NCI-H446 (cell line): Measurements from ENCODE around the gene BCKDHA.
A peak's percentile ranks its signal among the peaks of the same experiment; 100 is the strongest.
"Not testable (repeated sequence)": the region's sequence is repeated elsewhere in the genome, so short reads cannot be mapped to it uniquely, and the experiment has no call there.

Experiments used
- DNase-seq, 2 experiments: peaks; one replicate each; lab custom pipeline; 2025; lab: John Stamatoyannopoulos, UW

Gene BCKDHA

DNA sequence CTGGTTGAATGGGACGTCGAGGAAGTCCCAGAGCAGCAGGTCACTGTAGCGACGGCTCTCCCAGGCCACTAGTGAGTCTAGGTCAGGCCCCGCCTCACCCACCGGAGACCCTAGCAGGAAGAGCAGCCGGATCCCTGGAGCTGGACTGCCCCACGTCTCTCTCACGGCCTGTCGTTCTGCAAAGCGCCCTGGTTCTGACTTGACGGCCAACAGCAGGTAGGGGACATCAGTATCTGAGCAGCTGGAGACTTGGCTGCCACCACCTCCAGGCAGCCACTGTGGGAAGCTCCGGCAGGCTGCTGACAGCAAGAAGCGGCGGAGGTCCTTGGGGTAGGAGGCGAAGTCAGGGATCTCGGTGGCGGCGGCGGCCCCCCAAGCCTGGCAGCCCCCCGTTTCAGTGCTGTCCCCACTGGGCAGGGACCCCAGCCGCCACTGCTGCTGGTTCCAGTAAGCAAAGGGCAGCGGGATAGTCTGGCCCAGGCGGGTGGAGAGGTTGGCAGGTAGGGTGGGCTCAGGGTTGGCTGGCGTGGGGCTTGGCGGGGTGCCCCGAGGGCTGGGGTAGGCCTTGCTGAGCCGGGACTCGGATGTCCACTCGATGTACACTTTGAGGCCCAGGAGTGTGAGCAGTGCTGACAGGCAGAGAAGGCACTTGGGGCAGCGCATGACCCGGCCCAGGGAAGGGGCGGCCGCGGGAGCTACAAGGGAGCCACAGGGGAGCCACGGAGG is 28.7 kb downstream of the BCKDHA start:
- DNase-seq, result no peak

DNA sequence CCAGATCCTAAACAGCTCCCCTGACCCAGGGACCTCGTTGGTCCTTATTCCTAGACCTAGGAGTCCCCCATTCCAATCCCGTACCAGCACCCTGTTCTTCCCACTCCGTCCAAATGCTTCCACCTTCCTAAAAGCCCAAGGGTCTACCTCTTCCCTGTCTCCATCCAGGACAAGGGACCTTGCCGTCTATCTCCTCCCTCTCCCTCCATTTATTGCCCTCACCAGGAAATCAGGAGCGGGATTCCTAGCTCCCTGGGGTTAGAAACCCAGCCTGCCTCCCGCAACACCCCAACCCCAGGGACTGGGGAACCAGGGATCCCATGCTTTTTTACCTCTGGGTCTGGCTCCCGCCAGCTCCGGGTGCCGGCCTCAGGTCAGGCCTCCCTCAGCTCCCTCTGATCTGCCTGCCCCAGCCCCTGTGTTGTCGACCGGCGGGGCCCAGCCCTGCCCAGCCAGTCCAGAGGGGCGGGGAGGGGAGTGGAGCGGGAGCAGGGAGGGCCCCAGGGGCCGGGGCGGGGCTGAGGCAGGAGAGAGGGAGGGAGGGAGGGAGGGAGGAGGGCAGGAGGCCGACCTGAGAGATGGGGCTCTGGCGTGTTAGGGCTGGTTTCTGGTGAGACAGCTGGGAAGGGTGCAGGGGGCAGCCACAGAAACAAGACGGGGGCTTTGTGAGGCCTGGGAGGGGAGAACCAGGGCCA is 29.5 kb downstream of the BCKDHA start, which contains the start of gene B3GNT8:
Gene B3GNT8, minus strand, starts transcription at position 423 of the 695 bp plus-strand sequence. CDS start 596 bp downstream, outside the sequence.
- DNase-seq, result no peak

DNA sequence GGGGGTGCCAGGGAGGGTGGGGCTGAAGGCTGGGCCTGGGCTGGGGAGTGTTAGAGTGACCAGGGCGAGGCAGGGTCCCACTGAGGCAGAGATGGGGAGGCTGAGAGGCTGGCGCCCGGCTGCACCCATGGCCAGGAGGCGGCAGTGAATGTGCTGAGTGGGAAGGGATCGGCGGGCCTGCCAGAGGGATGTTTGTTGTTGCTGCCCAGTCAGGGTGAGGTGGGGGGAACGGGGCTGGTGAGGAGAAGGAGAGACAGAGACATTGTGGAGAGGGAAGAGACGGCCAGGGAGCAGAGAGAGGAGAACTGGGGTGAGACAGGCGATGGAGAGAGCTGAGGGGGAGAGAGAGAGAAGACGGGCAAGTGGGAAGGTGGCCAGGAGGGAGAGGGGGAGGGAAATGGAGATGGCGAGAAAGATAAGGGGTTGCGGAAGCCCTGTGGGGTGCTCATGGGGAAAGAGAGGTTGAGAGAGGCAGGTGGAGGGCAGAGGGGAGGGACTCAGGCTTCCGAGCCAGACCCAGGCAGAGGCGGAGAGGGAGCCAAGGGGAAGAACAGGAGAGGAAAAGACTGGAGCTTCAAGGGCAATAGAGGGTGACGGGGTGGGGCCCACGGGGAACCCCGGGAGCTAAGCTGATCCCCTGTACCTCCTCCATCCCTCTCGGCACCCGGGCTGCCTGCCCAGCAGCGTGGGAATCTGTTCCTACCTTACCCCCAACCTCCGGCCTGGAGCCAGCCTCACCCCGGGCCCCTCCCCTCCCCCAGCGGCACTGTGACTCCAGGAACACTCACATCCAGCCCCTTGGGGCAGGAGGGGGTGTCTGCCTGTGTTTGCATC is 30.2 kb downstream of the BCKDHA start:
- DNase-seq, result no peak

DNA sequence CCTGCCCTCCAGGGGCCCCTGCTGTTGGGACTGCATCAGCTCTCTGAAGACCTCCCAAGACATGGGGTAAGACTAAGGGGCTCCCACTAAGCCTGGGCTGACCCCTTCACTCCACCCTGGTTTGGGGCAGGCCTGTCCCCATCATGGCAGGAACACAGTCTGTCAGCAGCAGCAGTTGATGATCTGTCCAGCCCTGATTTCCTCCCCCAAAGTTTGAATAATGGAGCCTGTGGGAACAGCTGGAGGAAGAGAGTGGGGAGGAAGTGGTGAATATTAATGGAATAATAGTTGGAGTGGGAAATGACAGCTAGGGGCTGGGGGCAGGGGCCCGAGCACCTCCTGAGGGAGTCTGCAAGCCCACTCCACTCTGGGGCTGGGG is 30.9 kb downstream of the BCKDHA start:
- no peak for DNase-seq

DNA sequence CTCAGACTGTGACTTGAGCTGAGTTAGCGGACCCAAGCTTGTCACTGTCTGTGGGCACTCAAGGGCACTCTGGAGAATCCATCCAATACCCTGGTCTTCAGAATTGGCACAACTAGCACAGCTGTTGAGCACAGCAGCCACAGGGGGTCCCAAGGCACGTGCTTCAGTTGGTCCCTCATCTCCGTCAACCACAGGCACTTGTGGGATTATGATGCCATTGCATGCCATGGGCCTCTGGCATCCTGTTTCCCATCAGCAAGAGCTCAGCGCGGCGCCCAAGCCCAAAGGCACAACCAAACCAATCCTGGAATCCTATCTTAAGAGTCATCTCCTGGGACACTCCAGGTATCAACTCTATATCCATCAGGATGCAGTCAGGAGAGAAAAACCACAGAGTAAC is 33.3 kb downstream of the BCKDHA start:
- DNase-seq, result no peak

DNA sequence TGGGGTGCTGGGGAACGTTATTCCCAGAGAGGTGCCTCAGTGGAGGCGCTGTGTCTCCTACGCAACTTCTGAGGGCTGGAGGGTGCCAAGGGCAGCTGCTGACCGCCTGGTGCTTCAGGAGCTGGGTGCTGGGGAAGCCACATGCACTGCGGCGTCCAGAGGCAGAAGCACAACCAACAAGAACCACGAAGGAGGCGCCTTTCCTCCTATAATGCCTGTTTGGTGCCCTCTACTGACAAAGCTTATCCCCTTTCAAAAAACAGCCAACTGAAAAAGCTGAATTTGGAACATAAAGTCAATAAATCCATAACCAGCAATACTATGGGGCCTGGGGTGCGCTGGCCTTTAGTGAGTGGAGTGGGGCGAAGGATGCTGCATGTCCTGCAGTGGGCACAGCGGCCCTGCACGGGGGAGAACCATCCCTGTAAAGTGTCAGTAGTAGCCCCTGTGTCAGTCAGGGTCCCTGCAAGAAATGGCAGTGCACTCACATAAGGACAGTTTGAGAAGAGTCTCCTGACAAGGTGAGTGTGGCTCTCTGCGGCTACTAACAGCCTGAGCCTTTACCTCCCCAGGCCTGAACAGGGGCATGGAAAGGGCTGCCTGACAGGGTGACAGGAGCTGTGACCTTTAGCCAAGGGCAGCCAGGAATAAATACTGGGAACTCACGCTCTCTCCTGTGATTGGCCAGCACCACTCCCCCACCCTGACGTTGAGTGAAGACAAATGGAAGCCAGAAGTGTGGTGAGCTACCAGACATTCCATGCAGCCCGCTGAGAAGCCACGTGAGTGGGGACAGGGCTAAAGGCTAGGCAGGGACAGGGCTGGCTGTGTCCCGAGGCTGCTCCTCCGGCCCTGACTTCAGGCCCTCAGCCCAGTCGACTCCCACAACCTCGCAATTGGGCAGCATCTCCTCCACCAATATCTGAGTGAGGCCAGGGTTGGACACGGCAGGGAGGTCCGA is 34.1 kb downstream of the BCKDHA start:
- no peak for DNase-seq

DNA sequence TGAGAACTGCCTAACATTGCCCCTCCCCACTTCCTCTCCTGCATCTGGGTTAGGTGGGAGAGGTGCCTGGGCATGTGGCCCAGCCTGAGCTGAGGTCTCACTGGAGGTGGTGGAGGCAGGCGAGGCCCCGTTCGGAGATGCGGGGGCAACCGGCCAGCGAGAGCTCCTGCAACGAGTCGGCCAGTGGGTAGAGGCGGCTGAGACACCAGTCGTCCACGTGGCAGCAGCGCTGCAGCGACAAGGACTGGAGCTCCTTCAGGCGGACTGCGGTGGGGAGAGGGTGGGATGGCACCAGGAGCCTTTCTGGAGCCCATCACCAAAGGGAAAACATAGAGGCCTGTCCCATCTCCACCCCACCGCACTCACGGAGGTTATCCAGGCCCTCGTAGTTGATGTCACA is 35.6 kb downstream of the BCKDHA start:
- DNase-seq, result no peak

DNA sequence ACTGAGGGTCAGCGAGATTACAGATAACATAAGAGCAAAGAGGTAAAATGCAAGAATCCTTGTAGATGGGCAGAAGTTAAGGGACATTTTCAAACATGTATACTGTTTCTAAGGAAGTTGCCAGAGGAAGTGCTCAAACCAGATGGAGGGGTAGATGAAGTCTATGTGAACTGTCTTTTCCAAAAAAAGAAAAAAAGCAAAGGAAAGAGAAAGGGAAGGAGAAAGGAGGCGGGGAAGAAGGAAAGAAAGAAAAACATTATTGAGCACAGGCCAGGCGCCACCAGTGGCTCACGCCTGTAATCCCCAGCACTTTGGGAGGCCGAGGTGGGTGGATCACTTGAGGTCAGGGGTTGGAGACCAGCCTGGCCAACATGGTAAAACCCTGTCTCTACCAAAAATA is 36.8 kb downstream of the BCKDHA start:
- DNase-seq, result no peak

DNA sequence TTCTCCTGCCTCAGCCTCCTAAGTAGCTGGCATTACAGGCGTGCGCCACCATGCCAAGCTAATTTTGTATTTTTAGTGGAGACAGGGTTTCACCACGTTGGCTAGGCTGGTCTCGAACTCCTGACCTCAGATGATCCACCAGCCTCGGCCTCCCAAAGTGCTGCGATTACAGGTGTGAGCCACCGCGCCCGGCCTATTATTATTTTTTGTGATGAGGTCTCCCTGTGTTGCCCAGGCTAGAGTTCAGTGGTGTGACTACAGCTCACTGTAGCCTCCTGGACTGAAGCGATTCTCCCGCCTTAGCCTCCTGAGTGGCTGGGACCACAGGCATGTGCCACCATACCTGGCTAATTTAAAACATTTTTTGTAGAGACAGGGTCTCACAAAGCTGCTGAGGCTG is 37.8 kb downstream of the BCKDHA start:
- DNase-seq, result not testable (repeated sequence)

DNA sequence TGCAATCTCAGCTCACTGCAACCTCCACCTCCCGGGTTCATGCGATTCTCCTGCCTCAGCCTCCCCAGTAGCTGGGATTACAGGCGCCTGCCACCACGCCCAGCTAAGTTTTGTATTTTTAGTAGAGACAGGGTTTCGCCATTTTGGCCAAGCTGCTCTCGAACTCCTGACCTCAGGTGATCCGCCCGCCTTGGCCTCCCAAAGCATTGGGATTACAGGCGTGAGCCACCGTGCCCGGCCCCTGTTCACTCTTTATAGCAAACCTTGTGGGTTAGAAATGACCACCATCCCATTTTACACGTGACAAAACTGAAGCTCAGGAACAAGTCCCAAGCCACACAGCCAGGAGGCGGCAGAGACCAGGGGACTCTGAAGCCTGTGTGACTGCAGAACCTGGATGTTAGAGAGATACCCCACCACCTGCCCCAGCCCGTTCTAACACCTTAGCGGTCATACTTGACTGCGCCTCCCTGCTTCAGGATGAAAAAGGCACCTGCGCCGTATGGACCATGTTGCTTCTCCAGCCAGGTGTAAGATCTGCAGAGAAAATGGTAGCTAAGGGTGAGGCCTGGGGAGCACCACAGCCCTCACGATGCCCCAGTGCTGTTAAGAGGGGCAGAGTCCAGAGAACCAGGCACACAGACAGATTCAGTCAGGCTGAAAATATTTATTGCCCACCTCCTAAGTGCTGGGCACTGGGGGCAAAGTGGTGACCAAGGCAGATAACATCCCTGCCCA is 38.5 kb downstream of the BCKDHA start:
- no peak for DNase-seq

DNA sequence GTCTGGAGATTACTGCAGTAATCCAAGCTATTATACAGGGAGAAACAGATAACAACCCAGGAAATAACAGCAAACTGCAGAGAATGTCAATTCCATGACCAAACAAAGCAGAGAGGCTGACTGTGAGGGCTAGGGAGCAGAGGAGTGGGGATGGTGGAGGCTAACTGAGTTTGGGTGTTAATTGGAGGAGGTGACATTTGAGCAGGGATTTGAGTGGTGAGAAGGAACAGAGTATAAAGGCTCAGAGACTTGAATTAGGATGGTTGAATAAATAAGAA is 39.0 kb downstream of the BCKDHA start:
- DNase-seq, result no peak

DNA sequence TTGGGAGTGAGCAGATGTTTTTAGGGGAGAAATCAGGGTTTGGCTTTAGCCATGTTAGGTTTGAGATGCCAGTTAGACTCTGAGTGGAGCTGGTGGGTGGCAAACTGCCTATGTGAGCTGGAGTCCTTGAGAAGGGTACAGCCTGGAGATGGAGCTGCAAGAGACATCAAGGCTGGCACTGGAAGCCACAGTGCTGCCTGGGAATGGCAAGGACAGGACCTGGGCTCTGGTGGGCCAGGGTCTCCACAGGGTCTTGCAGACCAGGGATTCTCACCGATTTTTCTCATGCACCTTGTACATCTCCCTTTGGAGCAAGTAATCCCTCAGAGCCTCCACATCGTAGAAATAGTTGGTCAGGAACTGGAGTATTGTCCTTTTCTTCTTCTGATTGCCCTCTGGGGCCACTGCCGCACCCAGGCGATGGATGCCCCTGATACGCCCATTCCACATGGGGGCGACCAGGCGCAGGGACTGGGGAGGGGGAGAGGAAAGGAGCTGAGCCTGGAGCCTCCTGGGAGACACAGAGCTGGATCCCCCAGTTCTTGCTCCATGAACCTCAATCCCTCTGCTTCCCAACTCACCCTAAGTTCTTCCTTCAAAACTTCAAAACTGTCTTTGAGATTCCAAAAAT is 40.4 kb downstream of the BCKDHA start:
- DNase-seq, result no peak

DNA sequence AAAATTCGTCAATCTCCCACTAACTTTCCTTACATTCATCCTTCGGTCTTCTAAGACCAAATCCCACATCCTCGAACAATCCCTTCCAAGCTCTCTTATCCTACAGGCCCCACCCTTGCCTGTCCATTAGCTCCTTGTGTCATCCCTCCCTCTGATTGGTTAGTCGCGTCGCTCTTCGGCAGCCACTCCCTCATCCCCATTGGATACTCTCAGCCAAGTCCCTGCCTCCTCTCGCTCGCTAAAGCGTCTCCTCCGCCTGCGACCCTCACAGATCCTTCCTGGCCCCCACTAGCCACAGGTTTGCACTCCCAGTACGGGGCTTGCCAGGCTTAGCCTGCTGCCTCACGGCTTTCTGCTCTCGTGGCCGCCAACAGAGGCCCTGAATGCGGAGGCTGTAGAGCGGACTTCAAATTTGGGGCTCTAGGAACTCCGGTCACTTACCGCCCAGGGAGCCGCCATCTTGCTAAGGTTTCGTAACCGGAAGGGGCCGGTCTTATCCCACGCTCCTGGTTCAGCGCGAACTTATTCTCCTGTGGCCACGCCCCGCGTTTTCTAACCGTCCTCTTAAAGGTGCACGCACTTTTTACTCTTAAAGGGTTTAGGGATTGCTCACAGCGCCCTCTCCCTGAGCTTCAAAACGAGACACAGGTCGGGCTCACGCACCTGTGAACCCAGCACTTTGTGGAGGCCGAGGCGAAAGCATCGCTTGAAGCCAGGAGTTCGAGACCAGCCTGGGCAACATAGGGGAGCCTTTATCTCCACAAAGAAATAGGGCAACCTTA is 42.0 kb downstream of the BCKDHA start, which contains the start of gene DMAC2:
Gene DMAC2, minus strand, starts transcription at position 472 of the 782 bp plus-strand sequence. Its CDS starts 13 bp downstream, at position 459.
- DNase-seq, result peak; percentile 97

DNA sequence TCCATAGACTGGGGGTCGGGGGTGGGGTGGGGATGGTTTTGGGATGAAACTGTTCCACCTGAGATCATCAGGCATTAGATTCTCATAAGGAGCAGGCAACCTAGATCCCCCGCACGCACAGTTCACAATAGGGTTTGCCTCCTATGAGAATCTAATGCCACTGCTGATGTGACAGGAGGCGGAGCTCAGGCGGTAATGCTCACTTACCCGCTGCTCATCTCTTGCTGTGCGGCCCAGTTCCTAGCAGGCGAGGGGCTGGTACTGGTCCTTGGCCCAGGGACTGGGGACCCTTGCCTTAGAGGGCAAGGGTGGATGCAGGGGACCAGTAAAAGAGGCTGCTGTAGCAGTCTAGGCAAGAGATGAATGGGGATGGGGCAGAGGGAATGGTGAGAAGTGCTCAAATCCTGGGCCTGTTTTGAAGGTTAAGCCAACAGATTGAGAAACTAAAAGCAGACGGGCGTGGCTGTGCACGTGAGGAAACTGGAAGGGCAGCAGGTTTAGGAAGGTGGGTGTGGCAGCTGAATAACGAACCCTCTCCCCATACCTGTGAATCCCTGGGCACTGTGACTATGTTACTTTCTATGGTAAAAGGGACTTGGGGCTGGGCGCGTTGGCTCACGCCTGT is 43.8 kb downstream of the BCKDHA start:
- DNase-seq, result no peak

DNA sequence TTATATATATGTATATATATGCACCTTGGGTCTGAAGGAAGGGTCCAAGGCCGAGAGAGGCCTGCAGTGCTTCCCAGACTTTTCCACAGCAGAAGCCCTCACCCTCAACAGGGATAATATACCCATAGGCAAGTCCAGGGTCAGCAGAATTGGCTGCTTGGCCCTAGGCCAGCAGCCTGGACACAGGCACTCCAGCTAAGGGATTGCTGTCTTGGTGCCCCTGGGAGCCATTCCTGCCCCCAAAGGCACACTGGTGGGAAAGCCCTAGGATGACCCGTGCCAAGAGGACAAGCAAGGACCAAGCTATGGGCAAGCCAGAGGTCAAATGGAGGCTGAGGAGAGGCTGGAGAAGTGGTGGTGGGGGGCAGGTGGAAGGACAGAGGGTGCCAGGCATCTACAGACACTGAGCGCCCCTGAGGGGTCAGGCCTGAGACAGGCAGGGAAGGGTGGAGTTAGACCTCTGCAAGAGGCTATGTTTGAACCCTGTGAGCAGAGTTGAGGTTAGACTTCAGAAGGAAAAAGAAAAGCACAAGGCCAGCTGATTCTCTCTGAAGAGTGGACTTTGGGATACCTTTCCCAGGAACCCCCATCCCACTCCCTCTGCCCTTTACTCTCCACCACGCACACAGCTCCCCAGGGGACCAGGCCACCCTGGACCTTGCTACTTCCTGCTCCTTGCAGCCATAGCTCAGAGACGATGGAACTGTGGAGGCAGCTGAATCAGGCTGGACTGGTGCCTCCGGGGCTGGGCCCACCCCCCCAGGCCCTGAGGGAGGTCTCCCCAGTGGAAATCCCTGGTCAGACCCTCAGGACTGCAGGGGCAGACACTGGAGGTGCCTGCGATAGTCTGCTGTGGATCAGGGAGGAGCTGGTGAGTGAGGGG is 45.1 kb downstream of the BCKDHA start, which contains the start of gene ERICH4:
Gene ERICH4, plus strand, starts transcription at position 684 of the 883 bp plus-strand sequence. Its CDS starts 14 bp downstream, at position 698.
- no peak for DNase-seq

DNA sequence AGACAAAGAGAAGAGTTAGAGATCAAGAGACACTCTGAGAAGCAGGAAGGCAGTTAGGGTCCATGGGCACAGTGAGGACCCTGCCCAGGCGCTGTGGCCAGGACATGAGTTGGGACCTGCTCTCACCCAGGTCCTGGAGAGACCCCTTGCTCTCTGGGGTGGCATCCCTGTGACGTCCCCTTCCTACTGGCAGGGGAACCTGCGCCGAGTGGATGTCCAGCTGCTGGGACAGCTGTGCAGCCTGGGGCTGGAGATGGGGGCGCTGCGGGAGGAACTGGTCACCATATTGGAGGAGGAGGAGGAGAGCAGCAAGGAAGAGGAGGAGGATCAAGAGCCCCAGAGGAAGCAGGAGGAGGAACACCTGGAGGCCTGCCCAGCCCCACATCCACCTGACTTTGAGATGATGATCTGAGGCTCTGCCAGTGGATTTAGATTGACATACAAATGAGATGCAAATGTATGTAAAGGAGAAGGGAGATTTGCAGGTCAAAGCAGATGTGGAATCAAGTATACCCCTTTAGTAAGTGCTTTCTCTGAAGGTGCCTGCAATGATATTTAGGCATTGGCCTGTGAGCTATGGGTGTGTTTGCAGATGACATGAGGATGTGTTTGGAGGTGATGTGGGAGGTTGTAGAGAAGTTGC is 46.3 kb downstream of the BCKDHA start:
- no peak for DNase-seq

DNA sequence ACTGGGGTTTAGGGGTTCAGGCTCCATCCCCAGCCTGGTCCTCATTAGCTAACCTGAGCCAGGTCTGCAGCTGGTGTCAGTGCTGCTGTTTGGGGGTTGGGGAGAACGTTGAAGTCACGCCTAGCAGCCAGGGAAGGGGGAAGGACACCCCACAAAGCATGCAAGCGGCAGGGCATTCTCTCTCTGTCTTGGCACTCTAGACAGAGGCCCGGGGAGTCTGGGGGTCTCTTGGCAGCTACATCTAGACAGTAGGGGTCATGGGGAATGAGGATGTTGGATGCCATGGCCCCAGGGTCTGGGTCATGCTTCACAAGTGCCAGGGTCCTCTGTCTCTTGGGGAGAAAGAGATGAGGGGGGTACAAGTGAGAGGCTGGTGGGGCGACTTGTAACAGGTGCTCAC is 48.0 kb downstream of the BCKDHA start:
- DNase-seq, result no peak
